Fibroblast of lung (primary cell): Measurements from ENCODE around the gene HADH.

Source experiments
- CTCF ChIP-seq, 2 donors: IDR thresholded peaks in 1 of 2; conservative IDR thresholded peaks in 1 of 2; 1 replicate in 1 of 2; 2 replicates in 1 of 2; pipeline ENCODE4 v1.5.1; 2011 to 2012; ENCODE audit warnings: low read length in 2 of 2, control low read depth in 1 of 2, inconsistent platforms in 1 of 2, low read depth in 1 of 2, mild to moderate bottlenecking in 1 of 2
- EZH2 ChIP-seq: IDR thresholded peaks from 2 replicates; pipeline ENCODE4 v1.5.1; 2012; ENCODE audit warnings: low read length, control low read depth, mild to moderate bottlenecking; ENCODE audit errors: missing control alignments

- no peak for TF ChIP-seq CTCF (conservative IDR thresholded peaks at IDR 0.05 in 1 of 2, IDR thresholded peaks at IDR 0.05 in 1 of 2; ENCODE audit: low read depth in 1 of 2, low read length in 2 of 2)
- no peak for TF ChIP-seq EZH2
These were observed 38.1 kb upstream of the HADH start for GRCh38 chr4:107951551-107951950.
